ENCODE measurements around the gene TMEM184B. TPM values are rescaled to one million over a fixed set of nuclear protein-coding genes. Genes with fewer than 3 reads are reported as not detected.
A peak's percentile ranks its signal among the peaks of the same experiment; 100 is the strongest.

Gene TMEM184B
- total RNA-seq = 10 to 100 TPM; 27.9 to 67.4 (median 40.7) TPM

- intact Hi-C loops (cut with DNase I; ENCODE audit: low total_unique reads) = no loop called here
- 1% methylated on average over 17 of the region's 97 CpGs; no CpG with 5 or more reads in 1 of the 2 donors for WGBS, 2 donors
- DNase-seq (ENCODE audit: low spot score in 2 of 2) = peak; percentile 43 to 95
Measured at GRCh38 chr22:38272373-38273134, at the start of gene TMEM184B. Gene TMEM184B (minus strand): TSS chr22:38273010. CDS start chr22:38247961, 25,049 bp downstream.

DNA sequence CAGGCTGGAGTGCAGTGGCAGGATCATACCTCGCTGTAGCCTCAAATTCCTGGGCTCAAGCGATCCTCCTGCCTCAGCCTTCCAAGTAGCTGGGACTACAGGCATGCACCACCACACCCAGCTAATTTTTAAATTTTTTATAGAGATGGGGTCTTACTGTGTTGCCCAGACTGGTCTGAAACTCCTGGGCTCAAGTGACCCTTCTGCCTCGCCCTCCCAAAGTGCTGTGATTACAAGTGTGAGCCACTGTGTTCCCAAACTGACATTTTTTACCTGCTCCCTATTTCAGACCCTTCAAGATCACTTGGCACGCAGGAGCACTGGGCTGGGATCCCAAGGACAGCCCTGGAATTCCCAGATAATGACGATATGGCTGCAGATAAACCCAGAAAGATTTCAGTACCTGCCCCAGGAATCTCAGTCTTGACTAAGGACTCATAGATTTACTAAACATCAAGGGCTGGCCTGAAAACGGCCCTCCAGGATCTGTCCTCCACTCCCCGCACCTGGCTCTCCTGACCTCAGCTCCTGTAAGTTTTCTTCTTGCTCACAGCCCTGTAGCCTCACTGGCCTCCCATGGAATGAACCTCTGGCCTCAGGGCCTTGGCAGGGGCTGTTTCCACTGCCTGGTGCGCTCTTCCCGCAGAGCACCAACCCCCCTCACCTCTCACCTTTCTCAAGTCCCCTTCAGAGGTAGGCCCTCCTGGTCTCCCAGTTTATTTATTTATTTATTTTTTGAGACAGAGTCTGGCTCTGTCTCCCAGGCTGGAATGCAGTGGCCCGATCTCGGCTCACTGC lies 48.0 kb upstream of the TMEM184B start:
- no peak for DNase-seq (ENCODE audit: low spot score in 2 of 2)
- intact Hi-C loops (cut with DNase I; ENCODE audit: low total_unique reads) = no loop called here
- WGBS, 2 donors = 87 to 88% methylated on average over 11 of the region's 11 CpGs
- TF ChIP-seq CTCF (IDR thresholded peaks at IDR 0.05) = no peak
- no peak overlapping the region for H3K4me3 ChIP-seq (ENCODE audit: low read depth, poor library complexity, severe bottlenecking)

More at GRCh38 chr22:38272373-38273134, at the start of gene TMEM184B:
- peak in 1 of 2 donors; percentile 41 for TF ChIP-seq POLR2A (IDR thresholded peaks at IDR 0.05)
- no peak for TF ChIP-seq CTCF (IDR thresholded peaks at IDR 0.05)
- H3K4me3 ChIP-seq (ENCODE audit: low read depth, poor library complexity, severe bottlenecking) = peak within 1 kb of the TSS; percentile 81

- intact Hi-C loops (cut with DNase I; ENCODE audit: low total_unique reads) = no loop called here
- H3K4me3 ChIP-seq (ENCODE audit: low read depth, poor library complexity, severe bottlenecking) = no peak overlapping the region
- DNase-seq (ENCODE audit: low spot score in 2 of 2) = no peak
- WGBS, 2 donors = 71 to 74% methylated on average over 14 of the region's 14 CpGs
- TF ChIP-seq CTCF (IDR thresholded peaks at IDR 0.05) (no peak), POLR2A (IDR thresholded peaks at IDR 0.05) (no peak)
Measured at GRCh38 chr22:38318792-38319773, 46.3 kb upstream of the TMEM184B start.

DNA sequence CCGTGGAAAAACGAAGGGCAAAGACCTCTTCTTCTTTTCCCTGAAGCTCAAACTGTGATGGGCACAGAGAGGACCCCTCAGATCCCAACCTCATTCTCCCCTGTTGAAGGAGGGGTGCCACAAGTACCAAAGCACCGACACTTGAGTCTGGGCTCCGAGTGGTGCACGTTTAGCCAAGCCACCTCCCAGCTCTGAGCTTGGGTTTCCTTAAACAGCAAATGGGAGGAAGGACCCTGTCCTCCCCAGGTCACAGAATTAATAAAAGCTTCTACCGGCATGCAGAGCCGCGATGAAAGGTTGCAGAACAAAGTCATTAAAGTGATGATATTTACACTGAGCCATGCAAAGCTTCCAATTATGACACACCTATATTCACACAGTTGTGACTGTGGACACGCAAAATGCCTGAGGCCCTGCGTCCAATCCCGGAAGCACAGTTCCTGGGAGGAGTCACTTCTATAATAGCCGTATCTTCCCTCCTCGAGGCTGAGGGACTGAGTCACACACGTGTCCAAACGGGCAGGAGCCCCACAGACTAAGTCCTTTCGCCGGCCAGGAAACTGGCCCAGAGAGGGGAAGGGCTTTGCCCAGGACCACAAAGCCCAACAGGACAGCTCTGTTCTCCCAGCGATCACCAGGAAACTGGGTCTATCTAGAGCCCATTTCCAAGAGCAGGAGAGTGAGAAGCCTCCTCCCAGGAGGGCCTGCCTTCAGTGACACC lies 45.3 kb upstream of the TMEM184B start:
- H3K4me3 ChIP-seq (ENCODE audit: low read depth, poor library complexity, severe bottlenecking) = no peak overlapping the region
- 5% methylated on average over 18 of the region's 18 CpGs for WGBS, 2 donors
- peak; percentile 78 to 95 for DNase-seq (ENCODE audit: low spot score in 2 of 2)
- intact Hi-C loops (cut with DNase I; ENCODE audit: low total_unique reads) = no loop called here
- TF ChIP-seq POLR2A (IDR thresholded peaks at IDR 0.05) (no peak), CTCF (IDR thresholded peaks at IDR 0.05) (no peak)
